Measurements from ENCODE around the gene CLTCL1.
"Not testable (repeated sequence)": the region's sequence is repeated elsewhere in the genome, so short reads cannot be mapped to it uniquely, and the experiment has no call there.

CLTCL1 gene

GRCh38 chr22:19177164-19178064 is 114.1 kb downstream of the CLTCL1 start:
- in situ Hi-C loops (cut with MboI; ENCODE audit: low sequenced_read_pairs), result no loop called here

- in situ Hi-C loops (cut with MboI; ENCODE audit: low sequenced_read_pairs), result no loop called here
Measured at GRCh38 chr22:19176732-19177131, 114.8 kb downstream of the CLTCL1 start.

GRCh38 chr22:19176175-19176643 is 115.3 kb downstream of the CLTCL1 start:
- in situ Hi-C loops (cut with MboI; ENCODE audit: low sequenced_read_pairs), result no loop called here

GRCh38 chr22:19175602-19176174 is 115.8 kb downstream of the CLTCL1 start:
- in situ Hi-C loops (cut with MboI; ENCODE audit: low sequenced_read_pairs), result no loop called here

GRCh38 chr22:19175026-19175601 is 116.4 kb downstream of the CLTCL1 start:
- in situ Hi-C loops (cut with MboI; ENCODE audit: low sequenced_read_pairs), result no loop called here

GRCh38 chr22:19174106-19175025 is 117.2 kb downstream of the CLTCL1 start:
- in situ Hi-C loops (cut with MboI; ENCODE audit: low sequenced_read_pairs), result no loop called here

- in situ Hi-C loops (cut with MboI; ENCODE audit: low sequenced_read_pairs), result no loop called here
Measured at GRCh38 chr22:19173047-19174035, 118.2 kb downstream of the CLTCL1 start.

GRCh38 chr22:19172213-19173046 is 119.1 kb downstream of the CLTCL1 start:
- in situ Hi-C loops (cut with MboI; ENCODE audit: low sequenced_read_pairs), result no loop called here

GRCh38 chr22:19169947-19170318 is 121.6 kb downstream of the CLTCL1 start:
- in situ Hi-C loops (cut with MboI; ENCODE audit: low sequenced_read_pairs), result no loop called here

GRCh38 chr22:19169002-19169946 is 122.2 kb downstream of the CLTCL1 start:
- in situ Hi-C loops (cut with MboI; ENCODE audit: low sequenced_read_pairs), result no loop called here

GRCh38 chr22:19168088-19168890 is 123.2 kb downstream of the CLTCL1 start:
- in situ Hi-C loops (cut with MboI; ENCODE audit: low sequenced_read_pairs), result no loop called here

- in situ Hi-C loops (cut with MboI; ENCODE audit: low sequenced_read_pairs), result no loop called here
Measured at GRCh38 chr22:19167106-19167869, 124.2 kb downstream of the CLTCL1 start.

GRCh38 chr22:19166421-19166820 is 125.1 kb downstream of the CLTCL1 start:
- in situ Hi-C loops (cut with MboI; ENCODE audit: low sequenced_read_pairs), result no loop called here

GRCh38 chr22:19164425-19164824 is 127.1 kb downstream of the CLTCL1 start:
- in situ Hi-C loops (cut with MboI; ENCODE audit: low sequenced_read_pairs), result no loop called here

- in situ Hi-C loops (cut with MboI; ENCODE audit: low sequenced_read_pairs), result not testable (repeated sequence)
Measured at GRCh38 chr22:19158649-19159048, 132.9 kb downstream of the CLTCL1 start.

GRCh38 chr22:19156109-19156508 is 135.4 kb downstream of the CLTCL1 start:
- in situ Hi-C loops (cut with MboI; ENCODE audit: low sequenced_read_pairs), result not testable (repeated sequence)
